K562 (cell line): Measurements from ENCODE around the gene SLC38A10. TPM values are rescaled to one million over a fixed set of nuclear protein-coding genes. Genes with fewer than 3 reads are reported as not detected.
A peak's percentile ranks its signal among the peaks of the same experiment; 100 is the strongest.

Experiments used
- ATF1 ChIP-seq, 2 experiments: fragments of 450-650 bp in 1 of 2; IDR thresholded peaks; 2 replicates each; pipeline ENCODE4 v1.6.1; 2016; ENCODE audit warnings: missing compliant biosample characterization in 1 of 2, missing genetic modification characterization in 1 of 2
- BRF2 ChIP-seq: IDR thresholded peaks from 3 replicates; pipeline ENCODE4 v1.6.1; 2011; ENCODE audit warnings: borderline replicate concordance, mild to moderate bottlenecking; ENCODE audit not compliant: insufficient read length, insufficient read depth
- ETV5 ChIP-seq: sonication (generic); formaldehyde crosslinking; IDR thresholded peaks from 2 replicates; pipeline ENCODE4 v1.4.0; 2020; ENCODE audit warnings: low read depth, mild to moderate bottlenecking, missing genetic modification reagents
- MCM7 ChIP-seq, 2 experiments: fragments of 450-650 bp; IDR thresholded peaks; 2 replicates each; pipeline ENCODE4 v1.6.1; 2016 to 2018
- NFRKB ChIP-seq: fragments of 450-650 bp; IDR thresholded peaks from 2 replicates; pipeline ENCODE4 v1.6.1; 2016; ENCODE audit warnings: low read depth
- PTBP1 ChIP-seq: fragments of 200-400 bp; formaldehyde crosslinking; IDR thresholded peaks from 2 replicates; pipeline ENCODE4 v1.6.1; 2017; ENCODE audit warnings: low read depth, low read length
- RB1 ChIP-seq: fragments of 450-650 bp; IDR thresholded peaks from 2 replicates; pipeline ENCODE4 v1.6.1; 2017; ENCODE audit warnings: low read depth, mild to moderate bottlenecking
- RBBP5 ChIP-seq: fragments of 200-600 bp; sonication (generic); IDR thresholded peaks from 2 replicates; pipeline ENCODE4 v1.6.1; 2012; ENCODE audit warnings: borderline replicate concordance, mild to moderate bottlenecking, low read length, control low read depth, inconsistent platforms; ENCODE audit not compliant: insufficient read depth, poor library complexity, severe bottlenecking
- SIRT6 ChIP-seq: IDR thresholded peaks from one replicate; pipeline ENCODE4 v1.6.1; 2012; ENCODE audit warnings: low read depth, mild to moderate bottlenecking, control low read depth, inconsistent platforms, low read length, moderate library complexity
- SOX6 ChIP-seq: fragments of 450-650 bp; IDR thresholded peaks from 2 replicates; pipeline ENCODE4 v1.6.1; 2014; ENCODE audit warnings: mild to moderate bottlenecking
- ZBTB12 ChIP-seq: fragments of 250-450 bp; sonication (Bioruptor Pico); IDR thresholded peaks from 2 replicates; pipeline ENCODE4 v1.4.0; 2020
- ZFP91 ChIP-seq: sonication (generic); formaldehyde crosslinking; IDR thresholded peaks from 2 replicates; pipeline ENCODE4 v1.8.0; 2022; ENCODE audit warnings: mild to moderate bottlenecking, missing genetic modification reagents
- ZKSCAN1 ChIP-seq: fragments of 150-350 bp; IDR thresholded peaks from 2 replicates; pipeline ENCODE4 v1.6.1; 2016; ENCODE audit warnings: low read depth, low read length
- ZNF133 ChIP-seq: fragments of 250-450 bp; sonication (Bioruptor Pico); IDR thresholded peaks from 2 replicates; pipeline ENCODE4 v1.4.0; 2020; ENCODE audit warnings: mild to moderate bottlenecking
- ZNF134 ChIP-seq: fragments of 250-450 bp; sonication (Bioruptor Pico); conservative IDR thresholded peaks from 2 replicates; pipeline ENCODE4 v1.4.0; 2020
- ZNF140 ChIP-seq: fragments of 250-450 bp; sonication (Bioruptor Pico); IDR thresholded peaks from 2 replicates; pipeline ENCODE4 v1.8.0; 2021; ENCODE audit warnings: moderate library complexity, mild to moderate bottlenecking, inconsistent platforms
- ZNF224 ChIP-seq: sonication (generic); formaldehyde crosslinking; IDR thresholded peaks from 2 replicates; pipeline ENCODE4 v1.8.0; 2022; ENCODE audit warnings: mild to moderate bottlenecking, missing genetic modification reagents
- ZNF408 ChIP-seq: fragments of 250-450 bp; sonication (Bioruptor Pico); IDR thresholded peaks from 2 replicates; pipeline ENCODE4 v1.4.0; 2020; ENCODE audit warnings: low read depth, mild to moderate bottlenecking, moderate library complexity
- ZNF512 ChIP-seq: IDR thresholded peaks from 2 replicates; pipeline ENCODE4 v1.6.1; 2016; ENCODE audit warnings: missing genetic modification characterization, missing compliant biosample characterization
- ZNF75A ChIP-seq: fragments of 450-650 bp; formaldehyde crosslinking; IDR thresholded peaks from 2 replicates; pipeline ENCODE4 v1.4.0; 2020; ENCODE audit warnings: mild to moderate bottlenecking
- ZNF79 ChIP-seq: fragments of 250-450 bp; sonication (Bioruptor Pico); IDR thresholded peaks from 2 replicates; pipeline ENCODE4 v1.4.0; 2020; ENCODE audit warnings: low read depth, mild to moderate bottlenecking, moderate library complexity
- polyA plus RNA-seq, 8 experiments: library from polyadenylated mRNA; depleted of rRNA in 4 of 8; stranded (reverse) in 5 of 8; unstranded in 3 of 8; fragments of >200 nt; fragmentation: Nextera tagmentation in 2 of 8; fragmentation: Illumina TruSeq in 1 of 8; extraction: Ambion mirVana in 2 of 8; extraction: Trizol in 1 of 8; gene quantifications; 2 replicates each; pipeline versions ENCODE4 v1.2.1 to v1.2.3, GENCODE V29; 2011 to 2014; ENCODE audit warnings: inconsistent platforms in 1 of 8, missing spikeins in 1 of 8
- total RNA-seq, 7 experiments: library from RNA; depleted of rRNA in 6 of 7; stranded (reverse); fragments of >200 nt in 6 of 7; fragmentation: Illumina TruSeq in 2 of 7; extraction: Trizol in 2 of 7; gene quantifications; 2 replicates each; pipeline versions ENCODE4 v1.2.1 to v1.2.3, GENCODE V29; 2011 to 2021; ENCODE audit warnings: low replicate concordance in 1 of 7

SLC38A10 gene
- total and polyA plus RNA-seq, 9 of the 15 experiments (the other 6 are each of a cell fraction or from before 2014, with no cell fraction given) = 0.45 to 54.2 (median 13.8) TPM

GRCh38 chr17:81222906-81223761, 72.0 kb downstream of the SLC38A10 start, which contains the start of gene CEP131 (continued):
- TF ChIP-seq ZNF512 (tag) = no peak
- no peak for TF ChIP-seq BRF2
- no peak for TF ChIP-seq ZNF408 (CRISPR knock-in tag)
- TF ChIP-seq PTBP1 = no peak
- TF ChIP-seq ZKSCAN1 = no peak
- no peak; the same call in 1 of the 2 replicates for TF ChIP-seq ETV5 (CRISPR knock-in tag)
- TF ChIP-seq SOX6 = no peak
- TF ChIP-seq RBBP5 = no peak
- TF ChIP-seq ZBTB12 (CRISPR knock-in tag) = peak; percentile 70; the same call in 1 of the 2 replicates
- no peak for TF ChIP-seq ZNF75A (CRISPR knock-in tag)
- no peak for TF ChIP-seq MCM7 (IDR thresholded peaks at IDR 0.05)
- TF ChIP-seq ZFP91 (CRISPR knock-in tag) = no peak
- TF ChIP-seq SIRT6 = no peak
- TF ChIP-seq ZNF133 (CRISPR knock-in tag) = no peak
- no peak for TF ChIP-seq ZNF79 (CRISPR knock-in tag)
- TF ChIP-seq RB1 = peak; percentile 99
- no peak for TF ChIP-seq ZNF134 (CRISPR knock-in tag)
- TF ChIP-seq ZNF140 (CRISPR knock-in tag) = no peak
- TF ChIP-seq ZNF224 (CRISPR knock-in tag) = no peak
- TF ChIP-seq ATF1 (CRISPR knock-in tag; IDR thresholded peaks at IDR 0.05) = peak; percentile 58; the same call in 1 of the 2 replicates
- peak; percentile 91 for TF ChIP-seq ATF1 (tag; IDR thresholded peaks at IDR 0.05)
- no peak; the same call in 1 of the 2 replicates for TF ChIP-seq NFRKB
